SK-N-SH treated with all-trans-retinoic acid at 6 μM for 48 hours (cell line): ENCODE data around the gene UBE2L3.

ENCODE experiments used
- ARNTL ChIP-seq: fragments of 450-650 bp; formaldehyde crosslinking; IDR thresholded peaks from 2 replicates; pipeline ENCODE4 v1.5.0; 2020; ENCODE audit warnings: low read depth, mild to moderate bottlenecking, moderate library complexity, borderline replicate concordance
- BACH2 ChIP-seq: fragments of 250-450 bp; sonication (Bioruptor Pico); IDR thresholded peaks from 2 replicates; pipeline ENCODE4 v1.9.0; 2021; ENCODE audit warnings: mild to moderate bottlenecking, borderline replicate concordance
- CREB5 ChIP-seq: fragments of 250-450 bp; sonication (Bioruptor Pico); IDR thresholded peaks from 2 replicates; pipeline ENCODE4 v1.5.1; 2020; ENCODE audit warnings: low read depth, mild to moderate bottlenecking, moderate library complexity
- ESRRG ChIP-seq: fragments of 250-450 bp; sonication (Bioruptor Pico); IDR thresholded peaks from 2 replicates; pipeline ENCODE4 v1.6.1; 2021; ENCODE audit warnings: mild to moderate bottlenecking
- ISL1 ChIP-seq: fragments of 250-450 bp; sonication (Bioruptor Pico); IDR thresholded peaks from 2 replicates; pipeline ENCODE4 v2.1.2; 2022; ENCODE audit warnings: mild to moderate bottlenecking, moderate library complexity
- OSR1 ChIP-seq: fragments of 250-450 bp; sonication (Bioruptor Pico); IDR thresholded peaks from 2 replicates; pipeline ENCODE4 v1.8.0; 2022; ENCODE audit warnings: moderate library complexity, mild to moderate bottlenecking, inconsistent platforms
- PATZ1 ChIP-seq: fragments of 250-450 bp; sonication (Bioruptor Pico); IDR thresholded peaks from 2 replicates; pipeline ENCODE4 v1.8.0; 2020; ENCODE audit warnings: mild to moderate bottlenecking, moderate library complexity, borderline replicate concordance
- POU6F1 ChIP-seq: fragments of 250-450 bp; sonication (Bioruptor Pico); IDR thresholded peaks from 2 replicates; pipeline ENCODE4 v1.8.0; 2021; ENCODE audit warnings: low read depth, mild to moderate bottlenecking, moderate library complexity, borderline replicate concordance
- TCF4 ChIP-seq: fragments of 250-450 bp; sonication (Bioruptor Pico); IDR thresholded peaks from 2 replicates; pipeline ENCODE4 v1.8.0; 2021; ENCODE audit warnings: mild to moderate bottlenecking, moderate library complexity, borderline replicate concordance
- ZFP30 ChIP-seq: fragments of 450-650 bp; formaldehyde crosslinking; IDR thresholded peaks from 2 replicates; pipeline ENCODE4 v1.5.0; 2022; ENCODE audit warnings: mild to moderate bottlenecking, moderate library complexity
- ZNF70 ChIP-seq: fragments of 450-650 bp; formaldehyde crosslinking; IDR thresholded peaks from 2 replicates; pipeline ENCODE4 v1.5.0; 2020; ENCODE audit warnings: mild to moderate bottlenecking, moderate library complexity
- TF ChIP-seq, protein P1 (sequence below): fragments of 250-450 bp; sonication (Bioruptor Pico); IDR thresholded peaks from 2 replicates; pipeline ENCODE4 v1.5.0; 2020; ENCODE audit warnings: mild to moderate bottlenecking, moderate library complexity

GRCh38 chr22:21594865-21595452 lies 27.4 kb downstream of the UBE2L3 start:
- TF ChIP-seq ZNF70 (CRISPR knock-in tag) (no peak), ARNTL (CRISPR knock-in tag) (no peak), OSR1 (no peak), CREB5 (no peak), BACH2 (CRISPR knock-in tag) (no peak), ISL1 (no peak), ESRRG (CRISPR knock-in tag) (no peak), POU6F1 (CRISPR knock-in tag) (no peak), TCF4 (CRISPR knock-in tag) (no peak), PATZ1 (CRISPR knock-in tag) (no peak), ZFP30 (CRISPR knock-in tag) (no peak)
- TF ChIP-seq, protein P1, sequence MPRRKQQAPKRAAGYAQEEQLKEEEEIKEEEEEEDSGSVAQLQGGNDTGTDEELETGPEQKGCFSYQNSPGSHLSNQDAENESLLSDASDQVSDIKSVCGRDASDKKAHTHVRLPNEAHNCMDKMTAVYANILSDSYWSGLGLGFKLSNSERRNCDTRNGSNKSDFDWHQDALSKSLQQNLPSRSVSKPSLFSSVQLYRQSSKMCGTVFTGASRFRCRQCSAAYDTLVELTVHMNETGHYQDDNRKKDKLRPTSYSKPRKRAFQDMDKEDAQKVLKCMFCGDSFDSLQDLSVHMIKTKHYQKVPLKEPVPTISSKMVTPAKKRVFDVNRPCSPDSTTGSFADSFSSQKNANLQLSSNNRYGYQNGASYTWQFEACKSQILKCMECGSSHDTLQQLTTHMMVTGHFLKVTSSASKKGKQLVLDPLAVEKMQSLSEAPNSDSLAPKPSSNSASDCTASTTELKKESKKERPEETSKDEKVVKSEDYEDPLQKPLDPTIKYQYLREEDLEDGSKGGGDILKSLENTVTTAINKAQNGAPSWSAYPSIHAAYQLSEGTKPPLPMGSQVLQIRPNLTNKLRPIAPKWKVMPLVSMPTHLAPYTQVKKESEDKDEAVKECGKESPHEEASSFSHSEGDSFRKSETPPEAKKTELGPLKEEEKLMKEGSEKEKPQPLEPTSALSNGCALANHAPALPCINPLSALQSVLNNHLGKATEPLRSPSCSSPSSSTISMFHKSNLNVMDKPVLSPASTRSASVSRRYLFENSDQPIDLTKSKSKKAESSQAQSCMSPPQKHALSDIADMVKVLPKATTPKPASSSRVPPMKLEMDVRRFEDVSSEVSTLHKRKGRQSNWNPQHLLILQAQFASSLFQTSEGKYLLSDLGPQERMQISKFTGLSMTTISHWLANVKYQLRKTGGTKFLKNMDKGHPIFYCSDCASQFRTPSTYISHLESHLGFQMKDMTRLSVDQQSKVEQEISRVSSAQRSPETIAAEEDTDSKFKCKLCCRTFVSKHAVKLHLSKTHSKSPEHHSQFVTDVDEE (CRISPR knock-in tag), result no peak
